Measurements from ENCODE around the gene NCK2.

The NCK2 gene

DNA sequence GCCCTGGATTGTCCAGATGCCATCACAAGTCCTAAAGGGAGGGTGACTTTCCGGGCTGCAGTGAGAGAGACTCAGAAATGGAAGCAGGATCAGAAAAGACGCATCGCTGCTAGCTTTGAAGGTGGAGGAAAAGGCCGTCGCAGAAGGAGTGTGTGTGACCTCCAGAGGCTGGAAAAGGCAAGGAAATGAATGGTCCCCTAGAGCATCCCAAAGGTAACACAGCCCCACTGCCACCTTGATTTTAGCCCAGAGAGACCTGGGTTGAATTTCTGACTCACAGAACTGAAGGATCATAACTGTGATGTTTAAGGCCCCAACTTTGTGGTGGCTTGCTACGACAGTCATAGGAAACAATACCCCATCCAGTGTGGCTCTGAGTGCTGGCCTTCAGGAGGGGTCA is 8.6 kb upstream of the NCK2 start:
- no peak for DNase-seq

DNA sequence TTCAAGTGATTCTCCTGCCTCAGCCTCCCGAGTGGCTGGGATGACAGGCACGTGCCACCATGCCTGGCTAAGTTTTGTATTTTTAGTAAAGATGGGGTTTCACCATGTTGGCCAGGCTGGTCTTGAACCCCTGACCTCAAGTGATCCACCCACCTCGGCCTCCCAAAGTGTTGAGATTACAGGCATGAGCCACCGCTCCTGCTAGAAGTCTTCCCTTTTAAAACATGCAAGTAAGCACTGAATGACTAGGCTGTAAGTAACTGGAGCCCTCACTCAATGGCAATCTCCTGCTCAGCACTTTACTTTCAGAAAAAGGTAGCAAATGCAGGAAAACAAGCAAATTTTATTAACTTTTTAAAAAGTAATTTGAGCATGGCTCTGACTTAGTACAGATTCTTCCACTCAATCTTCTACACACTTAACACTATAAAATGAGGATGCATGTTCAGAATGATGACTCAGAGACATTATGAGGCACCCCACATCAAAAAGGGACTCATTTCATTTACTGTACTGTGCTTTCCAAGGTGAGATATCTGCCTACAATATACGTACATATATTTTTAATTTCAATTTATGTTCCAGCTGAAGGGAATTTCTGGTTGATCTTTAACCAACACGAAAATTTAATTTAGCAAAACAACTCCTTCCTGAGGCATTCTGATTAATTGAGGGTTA is 6.6 kb upstream of the NCK2 start:
- DNase-seq = no peak

DNA sequence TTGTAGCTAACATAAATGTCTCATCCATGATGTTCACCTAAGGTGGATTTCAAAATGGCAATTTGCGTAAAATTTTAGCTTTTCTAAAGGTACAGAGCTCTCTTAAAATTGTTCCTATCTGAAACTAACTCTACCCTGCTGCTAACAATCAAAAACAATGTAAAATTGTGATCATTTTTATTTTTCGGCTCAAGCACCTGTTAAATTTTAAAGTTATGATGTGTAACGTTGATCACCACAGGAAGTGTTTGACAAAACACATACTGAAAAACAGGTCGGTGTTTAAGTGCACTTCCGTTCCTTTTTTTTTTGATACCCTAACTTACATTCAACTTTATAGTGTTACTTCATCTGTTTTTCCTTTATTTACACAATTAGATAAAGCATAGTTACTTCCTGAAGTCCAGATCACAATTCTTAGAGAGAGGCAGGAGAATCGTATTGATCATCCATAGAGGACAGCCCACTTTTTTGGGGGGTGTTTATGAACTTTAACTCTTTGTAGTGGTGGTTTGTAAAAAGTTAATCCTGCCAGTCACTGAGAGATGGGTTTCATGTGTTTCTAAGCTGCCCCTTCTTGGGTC is 6.0 kb upstream of the NCK2 start:
- DNase-seq = no peak

DNA sequence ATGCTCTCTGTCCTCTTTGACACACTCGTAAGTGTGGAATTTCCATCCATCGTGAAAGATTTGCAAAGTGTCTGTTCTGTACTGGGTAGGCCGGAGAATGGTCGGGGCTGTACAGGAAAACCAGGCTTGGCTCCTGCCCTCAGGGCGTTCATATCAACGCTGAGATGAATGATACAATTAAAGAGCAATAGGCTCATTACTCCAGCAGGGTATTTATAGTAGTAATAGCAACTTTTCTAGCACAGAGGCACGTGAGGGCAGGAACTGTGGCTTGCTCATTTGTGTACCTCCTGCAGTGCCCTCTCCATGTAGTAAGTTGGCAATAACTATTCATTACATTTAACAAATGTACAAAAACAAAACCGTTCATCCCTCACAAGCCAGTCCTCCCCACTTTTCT is 5.3 kb upstream of the NCK2 start:
- DNase-seq = no peak

DNA sequence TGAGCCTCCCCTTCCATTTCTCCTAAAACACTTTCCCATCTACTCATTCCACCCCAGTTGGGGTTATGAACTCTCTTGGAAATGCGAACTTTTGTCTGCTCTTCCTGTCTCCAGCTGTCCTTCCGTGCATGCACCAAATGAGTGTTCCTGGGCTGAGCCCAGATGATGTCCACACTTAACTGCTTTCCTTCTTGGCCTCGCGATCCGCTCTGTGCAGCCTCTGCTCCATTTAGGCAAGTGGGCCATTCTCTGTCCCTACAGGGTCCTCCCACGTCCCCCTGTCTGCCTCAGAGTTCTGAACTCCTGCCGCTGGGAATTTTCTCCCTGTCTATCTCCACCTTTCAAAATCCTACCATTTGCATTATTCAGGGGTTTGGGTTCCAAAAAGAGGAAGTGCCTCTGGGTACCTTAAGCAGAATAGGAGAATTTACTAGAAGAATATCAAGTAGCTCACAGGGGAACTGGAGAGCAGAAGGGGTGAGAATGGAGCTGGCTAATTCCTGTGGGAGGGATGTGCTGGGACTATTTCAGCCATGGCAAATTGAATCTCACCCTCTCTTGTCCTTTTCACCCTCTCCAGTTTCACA is 4.7 kb upstream of the NCK2 start:
- DNase-seq = peak; percentile 47

- no peak for DNase-seq
Observed at GRCh38 chr2:105741174-105741573, 3.5 kb upstream of the NCK2 start.

DNA sequence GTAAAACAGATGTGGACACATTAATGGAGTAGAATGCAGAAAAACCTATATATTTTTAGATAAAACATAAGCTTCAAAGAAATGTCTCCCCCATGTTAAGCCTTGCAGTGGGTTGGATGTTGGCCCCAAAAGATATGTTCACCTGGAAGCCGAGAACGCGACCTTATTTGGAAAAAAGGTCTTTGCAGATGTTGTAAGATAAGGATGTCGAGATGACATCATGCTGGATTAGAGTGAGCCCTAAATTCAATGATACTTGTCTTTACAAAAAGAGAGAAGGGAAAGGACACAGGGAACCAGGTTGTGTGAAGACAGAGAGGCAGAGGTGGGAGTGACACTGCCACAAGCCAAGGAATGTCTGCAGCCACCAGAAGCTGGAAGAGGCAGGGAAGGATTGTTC is 3.1 kb upstream of the NCK2 start:
- DNase-seq = no peak

DNA sequence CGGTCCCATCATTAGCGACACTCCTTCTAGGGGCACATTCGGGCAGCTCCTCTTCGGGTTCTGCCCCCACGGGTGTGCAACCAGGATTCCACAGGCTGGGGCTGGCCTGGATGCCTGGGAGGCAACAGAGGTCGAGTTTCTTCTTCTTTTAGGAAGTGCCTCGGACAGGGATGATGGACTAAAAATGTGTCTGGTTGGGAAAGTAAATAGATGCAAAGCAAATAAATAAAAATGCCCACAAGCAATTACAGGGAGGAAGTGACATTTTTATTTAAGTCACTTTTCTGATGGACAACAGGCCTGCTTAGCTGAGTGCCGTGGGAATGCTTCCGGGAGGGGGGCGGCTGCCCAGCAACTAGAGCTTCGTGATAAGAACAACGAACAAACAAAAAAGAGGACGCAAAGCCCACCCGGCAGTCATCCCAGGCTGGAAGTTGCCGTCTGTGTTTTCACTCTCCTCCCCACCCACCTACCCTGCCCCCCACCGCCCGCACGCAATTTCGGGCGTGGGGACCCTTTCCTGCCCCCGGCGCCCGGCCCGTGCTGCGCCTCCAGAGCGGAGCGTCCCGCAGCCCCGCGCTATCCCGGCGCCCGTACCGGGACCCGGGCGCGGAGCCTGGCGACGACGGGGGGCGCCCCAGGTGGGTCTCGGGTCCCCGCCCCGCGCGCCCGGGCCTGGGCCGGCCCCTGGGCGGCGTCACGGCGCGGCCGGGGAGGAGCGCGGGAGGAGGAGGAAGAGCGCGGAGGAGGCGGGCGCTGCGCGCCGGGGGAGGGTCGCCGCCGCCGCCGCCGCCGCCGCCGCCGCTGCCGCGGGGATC is 412 bp upstream of the NCK2 start:
- peak; percentile 68 for DNase-seq

GRCh38 chr2:105746177-105747080 is 1.7 kb downstream of the NCK2 start:
- no peak for DNase-seq

DNA sequence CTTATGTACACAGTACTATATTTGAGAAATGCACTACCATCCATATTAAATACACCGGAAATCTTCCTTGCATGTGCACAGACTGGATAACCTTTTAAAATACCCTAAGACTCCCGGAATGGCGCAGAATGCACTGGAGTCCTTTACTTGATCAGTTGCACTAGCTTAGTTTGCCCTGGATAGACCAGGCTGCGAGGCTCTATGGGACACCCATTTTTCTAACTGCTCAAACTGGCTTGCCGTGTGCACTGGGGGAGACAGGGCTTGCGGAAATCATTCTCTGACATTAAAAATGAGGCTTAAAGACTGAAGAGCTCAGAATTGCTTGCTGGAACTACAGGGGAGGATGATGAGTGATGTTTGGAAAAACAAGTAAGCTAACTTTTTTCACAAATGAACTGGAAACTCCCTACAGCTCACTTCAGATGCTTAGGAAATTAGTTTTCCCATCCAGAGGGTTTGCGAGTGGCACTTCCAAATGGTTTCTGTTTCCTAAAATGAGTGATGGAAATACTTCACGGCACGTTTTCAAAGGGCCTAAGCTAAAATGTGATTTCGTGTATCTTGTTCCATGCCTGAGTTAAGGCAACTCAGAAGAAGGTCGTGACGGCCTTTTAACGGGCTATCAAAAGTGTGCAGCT is 2.7 kb downstream of the NCK2 start:
- DNase-seq = no peak

- no peak for DNase-seq
Observed at GRCh38 chr2:105747991-105748390, 3.3 kb downstream of the NCK2 start.

DNA sequence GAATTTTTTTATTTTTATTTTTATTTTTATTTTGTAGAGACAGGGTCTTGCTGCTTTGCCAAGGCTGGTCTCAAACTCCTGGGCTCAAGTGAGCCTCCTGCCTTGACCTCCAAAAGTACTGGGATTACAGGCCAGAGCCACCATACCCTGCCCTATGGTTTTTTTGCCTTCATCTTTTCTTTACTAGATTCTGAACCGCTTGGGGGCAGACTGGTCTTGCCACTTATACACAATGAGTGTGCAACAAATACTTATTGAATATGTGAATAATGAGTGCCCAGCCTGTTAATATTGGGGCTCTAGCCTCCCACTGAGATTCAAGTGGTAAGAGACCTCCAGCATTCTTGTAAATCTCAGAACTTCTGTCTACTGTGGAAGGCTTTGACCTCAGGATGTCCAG is 3.9 kb downstream of the NCK2 start:
- no peak for DNase-seq

DNA sequence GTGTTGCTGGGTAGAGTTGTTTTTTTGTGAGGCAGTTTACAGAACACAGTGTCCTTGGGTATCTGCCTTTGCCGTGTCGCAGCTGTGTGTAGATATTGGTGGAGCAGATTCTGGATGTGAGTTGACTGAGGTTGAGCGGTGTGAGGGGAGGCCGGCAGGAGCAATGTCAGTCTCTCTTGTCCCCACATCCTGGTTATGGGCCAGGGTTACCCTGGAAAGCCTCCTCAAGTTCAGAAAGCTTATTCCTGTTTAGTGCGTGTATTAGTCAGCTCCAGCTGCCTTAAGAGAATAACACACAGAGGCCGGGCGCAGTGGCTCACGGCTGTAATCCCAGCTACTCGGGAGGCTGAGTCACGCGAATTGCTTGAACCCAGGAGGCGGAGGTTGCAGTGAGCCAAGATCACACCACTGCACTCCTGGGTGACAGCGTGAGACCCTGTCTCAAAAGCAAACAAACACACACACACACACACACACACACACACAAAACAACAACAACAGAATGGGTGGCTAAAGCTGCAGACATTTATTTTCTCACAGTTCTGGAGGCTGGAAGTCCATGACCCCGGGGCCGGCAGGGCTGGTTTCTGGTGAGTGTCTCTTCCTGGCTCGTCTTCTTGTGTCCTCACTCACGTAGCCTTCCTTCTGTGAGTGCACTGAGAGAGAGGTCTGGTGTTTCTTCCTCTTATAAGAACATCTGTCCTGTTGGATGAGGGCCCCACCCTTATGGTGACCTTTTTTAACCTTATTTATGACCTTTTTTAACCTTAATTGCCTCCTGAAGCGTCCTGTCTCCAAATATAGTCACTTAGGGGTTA is 5.1 kb downstream of the NCK2 start:
- DNase-seq = no peak

GRCh38 chr2:105750735-105751134 is 6.0 kb downstream of the NCK2 start:
- DNase-seq = no peak

DNA sequence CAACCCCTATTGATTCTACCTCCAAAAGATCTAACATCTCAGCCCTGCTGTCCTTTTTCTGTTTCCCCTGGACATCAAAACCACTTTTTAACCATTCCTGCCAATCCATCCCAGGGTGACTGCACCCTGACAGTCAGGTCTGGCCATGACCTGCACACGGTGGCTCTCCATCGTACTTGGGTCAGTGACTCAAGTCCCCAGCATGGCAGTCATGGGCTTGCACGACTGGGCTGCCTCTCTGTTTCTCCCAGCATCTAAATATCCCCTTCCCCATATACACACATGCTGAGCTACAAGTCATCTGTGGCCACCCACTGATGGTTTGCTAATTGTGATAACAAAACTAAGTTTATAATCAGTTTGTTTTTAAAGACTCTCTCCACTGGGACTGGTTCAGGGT is 6.6 kb downstream of the NCK2 start:
- no peak for DNase-seq

GRCh38 chr2:105752691-105753358 is 8.1 kb downstream of the NCK2 start:
- no peak for DNase-seq

DNA sequence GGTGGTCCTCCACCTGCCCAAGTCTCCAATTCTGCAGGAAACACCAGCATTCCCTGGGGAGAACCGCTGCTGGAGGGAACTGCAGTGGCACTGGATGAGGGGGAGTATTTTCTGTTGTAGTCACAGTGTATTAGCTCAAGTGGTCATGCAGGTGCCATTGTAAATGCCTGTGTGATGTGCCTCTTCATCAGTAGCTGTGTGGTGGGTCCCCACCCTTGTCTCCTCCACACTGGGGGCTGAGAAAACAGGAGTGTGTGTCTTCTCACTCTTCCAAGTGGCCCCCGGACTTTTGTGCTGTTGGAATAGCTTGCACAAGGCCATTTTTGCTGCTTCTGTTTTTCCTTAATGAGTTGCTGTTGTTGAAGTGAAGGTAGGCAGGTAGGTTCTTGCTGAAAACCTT is 8.7 kb downstream of the NCK2 start:
- no peak for DNase-seq

GRCh38 chr2:105754011-105754410 is 9.3 kb downstream of the NCK2 start:
- DNase-seq = no peak

DNA sequence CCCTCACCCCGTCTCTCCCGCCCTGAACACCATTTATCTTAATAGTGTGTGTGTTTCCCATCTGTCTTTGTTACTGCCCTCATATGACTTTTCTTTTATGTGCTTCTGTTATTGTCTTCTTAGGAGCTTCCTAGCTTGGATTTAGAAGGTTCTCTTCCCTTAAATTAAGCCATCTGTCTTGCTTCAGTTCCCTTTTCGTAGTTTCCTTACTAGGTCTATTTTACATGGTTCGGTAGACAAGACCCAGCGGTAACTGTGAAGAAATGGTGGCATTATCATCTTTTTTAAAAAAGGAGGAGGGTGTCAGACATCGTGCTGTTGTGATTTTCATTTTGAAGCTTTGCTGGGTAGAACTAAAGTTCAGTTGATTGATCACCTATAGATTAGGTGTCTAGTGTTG is 10.3 kb downstream of the NCK2 start:
- DNase-seq = no peak

DNA sequence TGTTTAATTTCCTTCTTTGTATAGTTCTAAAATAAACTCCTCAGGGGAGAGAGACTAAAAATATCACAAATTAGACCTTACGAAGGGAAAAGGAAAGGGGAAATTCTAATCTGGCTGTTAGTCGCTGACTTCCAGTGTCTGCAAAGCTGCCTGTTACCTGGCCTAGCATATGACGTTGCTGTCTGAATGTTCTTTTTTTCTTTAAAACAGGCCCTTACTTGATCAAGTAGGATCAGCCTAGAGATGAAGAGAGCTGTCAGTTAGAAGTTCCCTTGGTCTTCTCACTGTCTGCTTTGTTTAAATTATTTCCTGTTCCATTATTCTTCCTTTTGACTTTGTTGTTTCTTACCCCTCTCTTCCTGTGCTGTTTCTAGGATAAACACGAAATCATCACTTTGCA is 11.2 kb downstream of the NCK2 start:
- DNase-seq = no peak

- DNase-seq = no peak
Observed at GRCh38 chr2:105756435-105756834, 11.7 kb downstream of the NCK2 start.
